ENCODE results near the gene NRTN. TPM values are rescaled to one million over a fixed set of nuclear protein-coding genes. Genes with fewer than 3 reads are reported as not detected.

The NRTN gene
- total and polyA plus RNA-seq, 12 donors, result 4.5 to 26.8 (median 8.9) TPM

- H3K36me3 ChIP-seq (replicated peaks in 1 of 2), result peaks cover 0 to 28% of the 10 kb centered on the region in 2 donors
- no peak for TF ChIP-seq POLR2A (IDR thresholded peaks at IDR 0.05)
- TF ChIP-seq CTCF (IDR thresholded peaks at IDR 0.05), result no peak
- no peaks in the 10 kb centered on the region for H3K27me3 ChIP-seq
- no peaks in the 10 kb centered on the region for H3K9me3 ChIP-seq (replicated peaks in 1 of 3)
- no peak overlapping the region for H3K4me3 ChIP-seq
- 92 to 95% (median 95%) methylated on average over 18 of the region's 18 CpGs for WGBS, 4 donors
- H3K27ac ChIP-seq, result no peak overlapping the region
- DNase-seq, result no peak
- intact Hi-C loops (cut with DNase I), result no loop called here
- H3K4me1 ChIP-seq (replicated peaks in 1 of 2), result peaks cover 6 to 8% of the 10 kb centered on the region in 2 donors
Observed at GRCh38 chr19:5792224-5792623, 12.6 kb upstream of the NRTN start.

- Histone ChIP-seq H3K27ac (no peak overlapping the region), H3K36me3 (replicated peaks in 1 of 2) (peaks cover 0 to 19% of the 10 kb centered on the region in 2 donors), H3K9me3 (replicated peaks in 1 of 3) (no peaks in the 10 kb centered on the region), H3K27me3 (no peaks in the 10 kb centered on the region), H3K4me1 (replicated peaks in 1 of 2) (peaks cover 6 to 8% of the 10 kb centered on the region in 2 donors), H3K4me3 (no peak overlapping the region)
- intact Hi-C loops (cut with DNase I), result no loop called here
- WGBS, 4 donors, result 87 to 98% (median 96%) methylated on average over 3 of the region's 3 CpGs
- no peak for TF ChIP-seq POLR2A (IDR thresholded peaks at IDR 0.05)
- no peak for TF ChIP-seq CTCF (IDR thresholded peaks at IDR 0.05)
- no peak for DNase-seq
Observed at GRCh38 chr19:5793188-5793587, 11.7 kb upstream of the NRTN start.

GRCh38 chr19:5795382-5795919 is 9.4 kb upstream of the NRTN start:
- Histone ChIP-seq H3K4me3 (no peak overlapping the region), H3K4me1 (replicated peaks in 1 of 2) (peaks cover 15 to 17% of the 10 kb centered on the region in 2 donors), H3K27me3 (no peaks in the 10 kb centered on the region), H3K9me3 (replicated peaks in 1 of 3) (no peaks in the 10 kb centered on the region), H3K27ac (no peak overlapping the region), H3K36me3 (replicated peaks in 1 of 2) (no peaks in the 10 kb centered on the region)
- WGBS, 4 donors, result 83 to 88% (median 88%) methylated on average over 7 of the region's 7 CpGs
- intact Hi-C loops (cut with DNase I), result no loop called here
- DNase-seq, result no peak
- TF ChIP-seq CTCF (IDR thresholded peaks at IDR 0.05) (no peak), POLR2A (IDR thresholded peaks at IDR 0.05) (no peak)

GRCh38 chr19:5798244-5798643 is 6.6 kb upstream of the NRTN start:
- intact Hi-C loops (cut with DNase I), result no loop called here
- Histone ChIP-seq H3K36me3 (replicated peaks in 1 of 2) (no peaks in the 10 kb centered on the region), H3K27ac (no peak overlapping the region), H3K9me3 (replicated peaks in 1 of 3) (no peaks in the 10 kb centered on the region), H3K4me3 (no peak overlapping the region), H3K4me1 (replicated peaks in 1 of 2) (peaks cover 24% of the 10 kb centered on the region in 2 donors), H3K27me3 (no peaks in the 10 kb centered on the region)
- no peak for DNase-seq
- no peak for TF ChIP-seq POLR2A (IDR thresholded peaks at IDR 0.05)
- no peak for TF ChIP-seq CTCF (IDR thresholded peaks at IDR 0.05)
- 87 to 94% (median 92%) methylated on average over 8 of the region's 8 CpGs for WGBS, 4 donors

Data from adrenal gland (tissue), 12 donors.